Neural progenitor cell (in vitro differentiated cells): ENCODE results near the gene ARL15.

Source experiments
- EZH2 ChIP-seq: fragments of 200-600 bp; sonication (generic); IDR thresholded peaks from 2 replicates; pipeline ENCODE4 v1.6.1; 2017; ENCODE audit warnings: antibody characterized with exemption, mild to moderate bottlenecking, moderate library complexity
- EZH2phosphoT487 ChIP-seq: fragments of 200-600 bp; sonication (generic); IDR thresholded peaks from 2 replicates; pipeline ENCODE4 v1.6.1; 2017; ENCODE audit warnings: antibody characterized with exemption
- TF ChIP-seq, protein P1 (sequence below): fragments of 200-600 bp; sonication (generic); IDR thresholded peaks from 2 replicates; pipeline ENCODE4 v1.5.1; 2017; ENCODE audit warnings: antibody characterized with exemption, mild to moderate bottlenecking

DNA sequence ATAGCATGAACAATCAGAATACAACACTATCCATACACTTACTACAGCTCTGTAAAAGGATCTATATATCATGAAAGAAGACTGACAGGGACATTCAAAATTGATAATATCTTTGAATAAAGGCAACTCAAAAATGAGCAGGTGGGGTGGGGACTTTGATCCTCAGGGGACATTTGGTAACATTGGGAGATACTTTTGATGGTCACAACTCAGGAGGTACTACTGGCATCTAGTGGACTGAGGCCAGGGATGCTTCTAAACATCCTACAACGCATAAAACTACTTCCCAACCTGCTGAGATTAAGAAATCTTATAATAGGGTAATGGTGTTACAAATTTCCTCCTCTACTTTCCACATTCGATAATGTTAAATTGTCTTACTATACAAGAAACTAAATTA lies 243.9 kb downstream of the ARL15 start:
- TF ChIP-seq, protein P1, sequence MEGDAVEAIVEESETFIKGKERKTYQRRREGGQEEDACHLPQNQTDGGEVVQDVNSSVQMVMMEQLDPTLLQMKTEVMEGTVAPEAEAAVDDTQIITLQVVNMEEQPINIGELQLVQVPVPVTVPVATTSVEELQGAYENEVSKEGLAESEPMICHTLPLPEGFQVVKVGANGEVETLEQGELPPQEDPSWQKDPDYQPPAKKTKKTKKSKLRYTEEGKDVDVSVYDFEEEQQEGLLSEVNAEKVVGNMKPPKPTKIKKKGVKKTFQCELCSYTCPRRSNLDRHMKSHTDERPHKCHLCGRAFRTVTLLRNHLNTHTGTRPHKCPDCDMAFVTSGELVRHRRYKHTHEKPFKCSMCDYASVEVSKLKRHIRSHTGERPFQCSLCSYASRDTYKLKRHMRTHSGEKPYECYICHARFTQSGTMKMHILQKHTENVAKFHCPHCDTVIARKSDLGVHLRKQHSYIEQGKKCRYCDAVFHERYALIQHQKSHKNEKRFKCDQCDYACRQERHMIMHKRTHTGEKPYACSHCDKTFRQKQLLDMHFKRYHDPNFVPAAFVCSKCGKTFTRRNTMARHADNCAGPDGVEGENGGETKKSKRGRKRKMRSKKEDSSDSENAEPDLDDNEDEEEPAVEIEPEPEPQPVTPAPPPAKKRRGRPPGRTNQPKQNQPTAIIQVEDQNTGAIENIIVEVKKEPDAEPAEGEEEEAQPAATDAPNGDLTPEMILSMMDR = peak; percentile 46
- TF ChIP-seq EZH2 (no peak), EZH2phosphoT487 (no peak)
